ENCODE data around the gene NEK6.

NEK6 gene

GRCh38 chr9:124286292-124286931 lies 28.7 kb downstream of the NEK6 start:
- Histone ChIP-seq H4K91ac (ENCODE audit: low read depth, low read length) (peak overlapping the region; percentile 84), H3K4ac (ENCODE audit: low read depth, low read length) (peak overlapping the region; percentile 53), H3K27ac (ENCODE audit: low read depth, low read length) (peak overlapping the region; percentile 97), H3K23ac (ENCODE audit: low read length) (no peak overlapping the region), H2BK12ac (ENCODE audit: low read length) (peak overlapping the region; percentile 76), H3K27me3 (ENCODE audit: insufficient read depth, low read length) (no peaks in the 10 kb centered on the region), H4K8ac (ENCODE audit: low read depth, low read length) (peak overlapping the region; percentile 82), H3K79me2 (ENCODE audit: control insufficient read depth, insufficient read depth, low read length, poor library complexity) (peaks cover 17% of the 10 kb centered on the region), H3K18ac (ENCODE audit: low read length) (peak overlapping the region; percentile 94), H3K4me3 (ENCODE audit: low read depth, low read length) (no peak overlapping the region), H3K4me2 (ENCODE audit: low read length) (peak overlapping the region; percentile 50), H3K4me1 (ENCODE audit: control insufficient read depth in 1 of 2, insufficient read depth in 2 of 2, low read length in 2 of 2) (peaks cover 41 to 43% of the 10 kb centered on the region in 2 experiments), H3K79me1 (ENCODE audit: low read length) (peaks cover 20% of the 10 kb centered on the region), H2AK5ac (ENCODE audit: low read length) (peak overlapping the region; percentile 89), H2AFZ (ENCODE audit: insufficient read depth, low read length, poor library complexity) (peak overlapping the region; percentile 46), H2BK5ac (ENCODE audit: low read depth, low read length, poor library complexity) (peak overlapping the region; percentile 94), H3K14ac (ENCODE audit: low read length) (peak overlapping the region; percentile 61), H3K9ac (ENCODE audit: low read length) (no peak overlapping the region), H4K12ac (ENCODE audit: low read depth, low read length) (no peak overlapping the region), H3K9me3 (ENCODE audit: insufficient read depth, low read depth, low read length) (no peaks in the 10 kb centered on the region), H2BK120ac (ENCODE audit: insufficient read depth, low read length, poor library complexity) (peak overlapping the region; percentile 91), H3K36me3 (ENCODE audit: control insufficient read depth in 1 of 2, insufficient read depth in 2 of 2, low read length in 2 of 2) (peaks cover 6 to 12% of the 10 kb centered on the region in 2 experiments)
- peak; percentile 72 to 83 for DNase-seq
- no CpG with 5 or more reads among the region's 14 CpGs for WGBS (ENCODE audit: extremely low coverage, insufficient coverage, insufficient read length)

- Histone ChIP-seq H3K4ac (ENCODE audit: low read depth, low read length) (peak overlapping the region; percentile 77), H3K9me3 (ENCODE audit: insufficient read depth, low read depth, low read length) (no peaks in the 10 kb centered on the region), H2BK5ac (ENCODE audit: low read depth, low read length, poor library complexity) (no peak overlapping the region), H3K4me2 (ENCODE audit: low read length) (no peak overlapping the region), H3K36me3 (ENCODE audit: control insufficient read depth in 1 of 2, insufficient read depth in 2 of 2, low read length in 2 of 2) (peaks cover 6 to 16% of the 10 kb centered on the region in 2 experiments), H3K9ac (ENCODE audit: low read length) (no peak overlapping the region), H4K8ac (ENCODE audit: low read depth, low read length) (peak overlapping the region; percentile 9), H3K79me1 (ENCODE audit: low read length) (peaks cover 23% of the 10 kb centered on the region), H3K14ac (ENCODE audit: low read length) (no peak overlapping the region), H2AFZ (ENCODE audit: insufficient read depth, low read length, poor library complexity) (no peak overlapping the region), H3K18ac (ENCODE audit: low read length) (peak overlapping the region; percentile 71), H3K27ac (ENCODE audit: low read depth, low read length) (no peak overlapping the region), H3K79me2 (ENCODE audit: control insufficient read depth, insufficient read depth, low read length, poor library complexity) (peaks cover 14% of the 10 kb centered on the region), H3K4me3 (ENCODE audit: low read depth, low read length) (no peak overlapping the region), H4K12ac (ENCODE audit: low read depth, low read length) (no peak overlapping the region), H2BK12ac (ENCODE audit: low read length) (peak overlapping the region; percentile 13), H3K27me3 (ENCODE audit: insufficient read depth, low read length) (no peaks in the 10 kb centered on the region), H2AK5ac (ENCODE audit: low read length) (no peak overlapping the region), H3K23ac (ENCODE audit: low read length) (no peak overlapping the region), H4K91ac (ENCODE audit: low read depth, low read length) (no peak overlapping the region), H3K4me1 (ENCODE audit: control insufficient read depth in 1 of 2, insufficient read depth in 2 of 2, low read length in 2 of 2) (peaks cover 45 to 50% of the 10 kb centered on the region in 2 experiments), H2BK120ac (ENCODE audit: insufficient read depth, low read length, poor library complexity) (no peak overlapping the region)
- DNase-seq: no peak
- no CpG with 5 or more reads among the region's 21 CpGs for WGBS (ENCODE audit: extremely low coverage, insufficient coverage, insufficient read length)
Observed at GRCh38 chr9:124290053-124290591, 32.4 kb downstream of the NEK6 start.

GRCh38 chr9:124290743-124291554 lies 33.2 kb downstream of the NEK6 start:
- no peak overlapping the region for H2BK120ac ChIP-seq (ENCODE audit: insufficient read depth, low read length, poor library complexity)
- H3K4me1 ChIP-seq (ENCODE audit: control insufficient read depth in 1 of 2, insufficient read depth in 2 of 2, low read length in 2 of 2): peaks cover 46 to 49% of the 10 kb centered on the region in 2 experiments
- H3K36me3 ChIP-seq (ENCODE audit: control insufficient read depth in 1 of 2, insufficient read depth in 2 of 2, low read length in 2 of 2): peaks cover 8 to 16% of the 10 kb centered on the region in 2 experiments
- H3K4ac ChIP-seq (ENCODE audit: low read depth, low read length): no peak overlapping the region
- peak overlapping the region; percentile 71 for H3K18ac ChIP-seq (ENCODE audit: low read length)
- H4K12ac ChIP-seq (ENCODE audit: low read depth, low read length): no peak overlapping the region
- no peak for DNase-seq
- no peak overlapping the region for H3K14ac ChIP-seq (ENCODE audit: low read length)
- no peak overlapping the region for H3K27ac ChIP-seq (ENCODE audit: low read depth, low read length)
- H3K4me3 ChIP-seq (ENCODE audit: low read depth, low read length): no peak overlapping the region
- peak overlapping the region; percentile 9 for H4K8ac ChIP-seq (ENCODE audit: low read depth, low read length)
- no peak overlapping the region for H3K4me2 ChIP-seq (ENCODE audit: low read length)
- H3K9me3 ChIP-seq (ENCODE audit: insufficient read depth, low read depth, low read length): no peaks in the 10 kb centered on the region
- no peak overlapping the region for H2AFZ ChIP-seq (ENCODE audit: insufficient read depth, low read length, poor library complexity)
- no peak overlapping the region for H2BK12ac ChIP-seq (ENCODE audit: low read length)
- H4K91ac ChIP-seq (ENCODE audit: low read depth, low read length): no peak overlapping the region
- H2AK5ac ChIP-seq (ENCODE audit: low read length): no peak overlapping the region
- WGBS (ENCODE audit: extremely low coverage, insufficient coverage, insufficient read length): no CpG with 5 or more reads among the region's 22 CpGs
- H3K9ac ChIP-seq (ENCODE audit: low read length): no peak overlapping the region
- H3K27me3 ChIP-seq (ENCODE audit: insufficient read depth, low read length): no peaks in the 10 kb centered on the region
- no peak overlapping the region for H2BK5ac ChIP-seq (ENCODE audit: low read depth, low read length, poor library complexity)
- H3K79me1 ChIP-seq (ENCODE audit: low read length): peaks cover 24% of the 10 kb centered on the region
- no peak overlapping the region for H3K23ac ChIP-seq (ENCODE audit: low read length)
- H3K79me2 ChIP-seq (ENCODE audit: control insufficient read depth, insufficient read depth, low read length, poor library complexity): peaks cover 11% of the 10 kb centered on the region

GRCh38 chr9:124291801-124292396 lies 34.1 kb downstream of the NEK6 start:
- Histone ChIP-seq H4K12ac (ENCODE audit: low read depth, low read length) (no peak overlapping the region), H2BK120ac (ENCODE audit: insufficient read depth, low read length, poor library complexity) (no peak overlapping the region), H3K9me3 (ENCODE audit: insufficient read depth, low read depth, low read length) (no peaks in the 10 kb centered on the region), H3K36me3 (ENCODE audit: control insufficient read depth in 1 of 2, insufficient read depth in 2 of 2, low read length in 2 of 2) (peaks cover 8 to 14% of the 10 kb centered on the region in 2 experiments), H2BK12ac (ENCODE audit: low read length) (no peak overlapping the region), H3K4me1 (ENCODE audit: control insufficient read depth in 1 of 2, insufficient read depth in 2 of 2, low read length in 2 of 2) (peaks cover 48 to 50% of the 10 kb centered on the region in 2 experiments), H2AFZ (ENCODE audit: insufficient read depth, low read length, poor library complexity) (no peak overlapping the region), H3K27me3 (ENCODE audit: insufficient read depth, low read length) (no peaks in the 10 kb centered on the region), H3K27ac (ENCODE audit: low read depth, low read length) (no peak overlapping the region), H3K4ac (ENCODE audit: low read depth, low read length) (peak overlapping the region; percentile 3), H3K79me1 (ENCODE audit: low read length) (peaks cover 24% of the 10 kb centered on the region), H4K8ac (ENCODE audit: low read depth, low read length) (no peak overlapping the region), H3K18ac (ENCODE audit: low read length) (peak overlapping the region; percentile 18), H3K9ac (ENCODE audit: low read length) (no peak overlapping the region), H2AK5ac (ENCODE audit: low read length) (peak overlapping the region; percentile 27), H3K4me3 (ENCODE audit: low read depth, low read length) (no peak overlapping the region), H2BK5ac (ENCODE audit: low read depth, low read length, poor library complexity) (no peak overlapping the region), H3K14ac (ENCODE audit: low read length) (peak overlapping the region; percentile 16), H3K4me2 (ENCODE audit: low read length) (no peak overlapping the region), H4K91ac (ENCODE audit: low read depth, low read length) (peak overlapping the region; percentile 46), H3K79me2 (ENCODE audit: control insufficient read depth, insufficient read depth, low read length, poor library complexity) (peaks cover 9% of the 10 kb centered on the region), H3K23ac (ENCODE audit: low read length) (no peak overlapping the region)
- DNase-seq: no peak
- WGBS (ENCODE audit: extremely low coverage, insufficient coverage, insufficient read length): no CpG with 5 or more reads among the region's 11 CpGs

Data from trophoblast cell (in vitro differentiated cells and primary cell).